OCI-LY3 (cell line): Measurements from ENCODE around the gene HOXA7.

Experiments
- H2AFZ ChIP-seq: fragments of 200-600, 300-600 bp; shearing (Covaris generic); 2 replicates; pipeline ENCODE4 v1.6.0; 2014; ENCODE audit warnings: antibody characterized with exemption, low read depth, low read length
- H3K27ac ChIP-seq: fragments of 200-600, 300-600 bp; sonication (generic); 2 replicates; pipeline ENCODE4 v1.5.1; 2014; ENCODE audit warnings: mild to moderate bottlenecking, low read length, moderate library complexity, mixed read lengths
- H3K27me3 ChIP-seq: fragments of 200-600, 300-600 bp; sonication (generic); 2 replicates; pipeline ENCODE4 v1.6.1; 2014; ENCODE audit warnings: low read depth, low read length, mixed read lengths
- H3K36me3 ChIP-seq: fragments of 200-600, 300-600 bp; sonication (generic); replicated peaks from 2 replicates; pipeline ENCODE3; 2014; ENCODE audit warnings: low read depth, low read length, mixed read lengths
- H3K4me1 ChIP-seq: fragments of 300-600, 200-600 bp; sonication (generic); 2 replicates; pipeline ENCODE4 v1.6.1; 2014; ENCODE audit warnings: low read length, mixed read lengths
- H3K4me2 ChIP-seq: fragments of 200-600, 300-600 bp; sonication (generic); 2 replicates; pipeline ENCODE4 v1.6.1; 2014; ENCODE audit warnings: low read length, mixed read lengths
- H3K4me3 ChIP-seq: fragments of 300-600, 200-600 bp; sonication (generic); 2 replicates; pipeline ENCODE4 v1.5.1; 2014; ENCODE audit warnings: antibody characterized with exemption, mild to moderate bottlenecking, low read length, moderate library complexity
- H3K79me2 ChIP-seq: fragments of 300-600, 200-600 bp; shearing (Covaris generic); 2 replicates; pipeline ENCODE4 v1.6.1; 2014; ENCODE audit warnings: mild to moderate bottlenecking, low read length, mixed read lengths
- H3K9ac ChIP-seq: fragments of 300-600, 200-600 bp; shearing (Covaris generic); 2 replicates; pipeline ENCODE4 v1.6.0; 2014; ENCODE audit warnings: mild to moderate bottlenecking, low read length, moderate library complexity
- H3K9me3 ChIP-seq: fragments of 200-600, 300-600 bp; shearing (Covaris generic); 2 replicates; pipeline ENCODE4 v1.6.1; 2014; ENCODE audit warnings: low read length, mixed read lengths; ENCODE audit not compliant: insufficient read depth
- H4K20me1 ChIP-seq: fragments of 200-600, 300-600 bp; sonication (generic); 2 replicates; pipeline ENCODE4 v1.6.1; 2016; ENCODE audit warnings: low read length, mixed read lengths; ENCODE audit not compliant: insufficient read depth
- EZH2phosphoT487 ChIP-seq: fragments of 200-600 bp; shearing (Covaris generic); IDR thresholded peaks from 2 replicates; pipeline ENCODE4 v1.6.1; 2018; ENCODE audit warnings: antibody characterized with exemption, mixed run types, low read depth
- TF ChIP-seq, protein P1 (sequence below): fragments of 200-600, 300-600 bp; sonication (generic); IDR thresholded peaks from 2 replicates; pipeline ENCODE4 v1.5.1; 2014; ENCODE audit warnings: antibody characterized with exemption, low read length, low read depth

The HOXA7 gene

GRCh38 chr7:27110186-27111031 lies 46.1 kb downstream of the HOXA7 start:
- Histone ChIP-seq H3K27ac (no peak overlapping the region), H3K79me2 (no peaks in the 10 kb centered on the region), H3K27me3 (no peaks in the 10 kb centered on the region), H3K4me2 (no peak overlapping the region), H3K4me1 (no peaks in the 10 kb centered on the region), H3K4me3 (no peak overlapping the region), H3K9ac (no peak overlapping the region), H3K36me3 (no peaks in the 10 kb centered on the region), H2AFZ (no peak overlapping the region), H4K20me1 (no peaks in the 10 kb centered on the region), H3K9me3 (no peaks in the 10 kb centered on the region)
- TF ChIP-seq EZH2phosphoT487, result no peak
- TF ChIP-seq, protein P1, sequence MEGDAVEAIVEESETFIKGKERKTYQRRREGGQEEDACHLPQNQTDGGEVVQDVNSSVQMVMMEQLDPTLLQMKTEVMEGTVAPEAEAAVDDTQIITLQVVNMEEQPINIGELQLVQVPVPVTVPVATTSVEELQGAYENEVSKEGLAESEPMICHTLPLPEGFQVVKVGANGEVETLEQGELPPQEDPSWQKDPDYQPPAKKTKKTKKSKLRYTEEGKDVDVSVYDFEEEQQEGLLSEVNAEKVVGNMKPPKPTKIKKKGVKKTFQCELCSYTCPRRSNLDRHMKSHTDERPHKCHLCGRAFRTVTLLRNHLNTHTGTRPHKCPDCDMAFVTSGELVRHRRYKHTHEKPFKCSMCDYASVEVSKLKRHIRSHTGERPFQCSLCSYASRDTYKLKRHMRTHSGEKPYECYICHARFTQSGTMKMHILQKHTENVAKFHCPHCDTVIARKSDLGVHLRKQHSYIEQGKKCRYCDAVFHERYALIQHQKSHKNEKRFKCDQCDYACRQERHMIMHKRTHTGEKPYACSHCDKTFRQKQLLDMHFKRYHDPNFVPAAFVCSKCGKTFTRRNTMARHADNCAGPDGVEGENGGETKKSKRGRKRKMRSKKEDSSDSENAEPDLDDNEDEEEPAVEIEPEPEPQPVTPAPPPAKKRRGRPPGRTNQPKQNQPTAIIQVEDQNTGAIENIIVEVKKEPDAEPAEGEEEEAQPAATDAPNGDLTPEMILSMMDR, result no peak

- Histone ChIP-seq H3K79me2 (no peaks in the 10 kb centered on the region), H2AFZ (no peak overlapping the region), H3K4me1 (no peaks in the 10 kb centered on the region), H3K4me3 (no peak overlapping the region), H3K36me3 (no peaks in the 10 kb centered on the region), H3K4me2 (no peak overlapping the region), H3K27ac (no peak overlapping the region), H3K9me3 (no peaks in the 10 kb centered on the region), H4K20me1 (no peaks in the 10 kb centered on the region), H3K27me3 (no peaks in the 10 kb centered on the region), H3K9ac (no peak overlapping the region)
- no peak for TF ChIP-seq EZH2phosphoT487
- TF ChIP-seq, protein P1, result no peak
These were observed 46.8 kb downstream of the HOXA7 start for GRCh38 chr7:27109466-27110185.

DNA sequence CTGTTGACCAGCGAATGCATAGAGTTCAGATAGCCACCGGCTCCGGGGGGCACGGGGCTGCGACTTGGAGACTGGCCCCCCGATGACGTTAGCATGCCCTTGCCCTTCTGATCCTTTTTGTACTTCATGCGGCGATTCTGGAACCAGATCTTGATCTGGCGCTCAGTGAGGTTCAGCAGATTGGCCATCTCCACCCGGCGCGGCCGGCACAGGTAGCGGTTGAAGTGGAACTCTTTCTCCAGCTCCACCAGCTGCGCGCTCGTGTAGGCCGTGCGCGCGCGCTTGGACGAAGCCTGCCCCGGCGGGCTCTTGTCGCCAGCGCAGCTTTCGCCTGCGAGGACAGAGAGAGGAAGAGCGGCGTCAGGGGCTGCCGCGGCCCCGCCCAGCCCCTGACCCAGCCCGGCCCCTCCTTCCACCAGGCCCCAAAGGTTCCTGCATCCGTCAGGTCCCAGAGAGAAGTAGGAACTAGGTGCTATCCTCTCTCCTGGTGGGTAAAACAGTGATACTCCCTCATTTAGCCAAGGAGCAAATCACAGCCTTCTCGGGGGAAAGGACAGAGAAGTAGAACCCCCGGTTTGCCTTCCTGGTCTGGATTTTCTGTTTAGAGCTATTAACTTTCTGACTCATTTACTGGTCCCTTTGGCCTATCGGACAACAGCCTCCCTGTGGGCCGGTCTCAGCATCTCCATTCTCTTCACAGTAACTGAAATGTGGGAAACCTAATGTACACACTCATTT lies 47.9 kb downstream of the HOXA7 start:
- no peak overlapping the region for H3K4me3 ChIP-seq
- no peaks in the 10 kb centered on the region for H3K4me1 ChIP-seq
- no peaks in the 10 kb centered on the region for H3K36me3 ChIP-seq
- H3K27me3 ChIP-seq, result no peaks in the 10 kb centered on the region
- no peaks in the 10 kb centered on the region for H3K9me3 ChIP-seq
- no peak overlapping the region for H3K4me2 ChIP-seq
- H3K27ac ChIP-seq, result no peak overlapping the region
- TF ChIP-seq EZH2phosphoT487, result no peak
- TF ChIP-seq, protein P1, result no peak
- no peaks in the 10 kb centered on the region for H3K79me2 ChIP-seq
- no peaks in the 10 kb centered on the region for H4K20me1 ChIP-seq
- no peak overlapping the region for H2AFZ ChIP-seq
- H3K9ac ChIP-seq, result no peak overlapping the region
